Measurements from ENCODE around the gene ANO1. TPM values are rescaled to one million over a fixed set of nuclear protein-coding genes. Genes with fewer than 3 reads are reported as not detected.

The ANO1 gene
- total RNA-seq, 4 donors from 2014 or later, result 25.3 to 107 (median 48.8) TPM

- Histone ChIP-seq H3K4me1 (no peaks in the 10 kb centered on the region), H3K27ac (replicated peaks in 1 of 4) (no peak overlapping the region), H3K4me3 (no peak overlapping the region), H3K36me3 (peaks cover 0 to 3% (median 0%) of the 10 kb centered on the region in 4 donors), H3K27me3 (peaks cover 0 to 25% (median 0%) of the 10 kb centered on the region in 4 donors), H3K9me3 (no peaks in the 10 kb centered on the region)
- WGBS, result 80% methylated on average over 9 of the region's 9 CpGs
- TF ChIP-seq POLR2A (IDR thresholded peaks at IDR 0.05; ENCODE audit: low read depth) (no peak), CTCF (IDR thresholded peaks at IDR 0.05) (no peak), EP300 (IDR thresholded peaks at IDR 0.05) (no peak), POLR2AphosphoS5 (IDR thresholded peaks at IDR 0.05) (no peak)
- no peak for DNase-seq (ENCODE audit: extremely low spot score)
- intact Hi-C loops (cut with DNase I), result no loop called here
Observed at GRCh38 chr11:70184396-70184795, 106.3 kb downstream of the ANO1 start.

- H3K4me1 ChIP-seq, result no peaks in the 10 kb centered on the region
Observed at GRCh38 chr11:70185348-70186055, 107.4 kb downstream of the ANO1 start.

GRCh38 chr11:70186420-70186819 is 108.3 kb downstream of the ANO1 start:
- Histone ChIP-seq H3K9me3 (no peaks in the 10 kb centered on the region), H3K4me1 (peaks cover 0 to 2% (median under 1%) of the 10 kb centered on the region in 4 donors), H3K27ac (replicated peaks in 1 of 4) (no peak overlapping the region), H3K27me3 (peaks cover 0 to 21% (median 0%) of the 10 kb centered on the region in 4 donors), H3K36me3 (peaks cover 0 to 3% (median 0%) of the 10 kb centered on the region in 4 donors), H3K4me3 (no peak overlapping the region)
- DNase-seq (ENCODE audit: extremely low spot score), result no peak
- no CpG with 5 or more reads among the region's 6 CpGs for WGBS
- intact Hi-C loops (cut with DNase I), result no loop called here
- no peak for TF ChIP-seq EP300 (IDR thresholded peaks at IDR 0.05)
- no peak for TF ChIP-seq POLR2AphosphoS5 (IDR thresholded peaks at IDR 0.05)
- TF ChIP-seq CTCF (IDR thresholded peaks at IDR 0.05), result no peak
- TF ChIP-seq POLR2A (IDR thresholded peaks at IDR 0.05; ENCODE audit: low read depth), result no peak

More at GRCh38 chr11:70185348-70186055, 107.4 kb downstream of the ANO1 start:
- Histone ChIP-seq H3K9me3 (no peaks in the 10 kb centered on the region), H3K27ac (replicated peaks in 1 of 4) (no peak overlapping the region), H3K4me3 (no peak overlapping the region), H3K36me3 (peaks cover 0 to 3% (median 0%) of the 10 kb centered on the region in 4 donors), H3K27me3 (peaks cover 0 to 25% (median 0%) of the 10 kb centered on the region in 4 donors)
- TF ChIP-seq CTCF (IDR thresholded peaks at IDR 0.05), result no peak
- no peak for TF ChIP-seq EP300 (IDR thresholded peaks at IDR 0.05)
- TF ChIP-seq POLR2A (IDR thresholded peaks at IDR 0.05; ENCODE audit: low read depth), result no peak
- no peak for TF ChIP-seq POLR2AphosphoS5 (IDR thresholded peaks at IDR 0.05)
- 92% methylated on average over 25 of the region's 28 CpGs for WGBS
- intact Hi-C loops (cut with DNase I), result no loop called here
- DNase-seq (ENCODE audit: extremely low spot score), result no peak

GRCh38 chr11:70186936-70187335 is 108.8 kb downstream of the ANO1 start:
- WGBS, result 91% methylated on average over 6 of the region's 10 CpGs

More at GRCh38 chr11:70186936-70187335, 108.8 kb downstream of the ANO1 start:
- Histone ChIP-seq H3K27me3 (peaks cover 0 to 26% (median 0%) of the 10 kb centered on the region in 4 donors), H3K27ac (replicated peaks in 1 of 4) (no peak overlapping the region), H3K4me3 (no peak overlapping the region), H3K4me1 (peaks cover 0 to 7% (median 1%) of the 10 kb centered on the region in 4 donors), H3K9me3 (no peaks in the 10 kb centered on the region), H3K36me3 (peaks cover 0 to 3% (median 0%) of the 10 kb centered on the region in 4 donors)
- TF ChIP-seq POLR2A (IDR thresholded peaks at IDR 0.05; ENCODE audit: low read depth), result no peak
- TF ChIP-seq CTCF (IDR thresholded peaks at IDR 0.05), result no peak
- no peak for TF ChIP-seq POLR2AphosphoS5 (IDR thresholded peaks at IDR 0.05)
- no peak for TF ChIP-seq EP300 (IDR thresholded peaks at IDR 0.05)
- no peak for DNase-seq (ENCODE audit: extremely low spot score)
- intact Hi-C loops (cut with DNase I), result no loop called here

All from esophagus muscularis mucosa (tissue), 4 donors.